WTC11 (cell line): Measurements from ENCODE around the gene HAUS6. TPM values are rescaled to one million over a fixed set of nuclear protein-coding genes. Genes with fewer than 3 reads are reported as not detected.

Experiments used
- ATAC-seq: fragments of 200-7000 bp; cut with Tn5 transposase; 2 replicates; pipeline ENCODE4 v1.10.0; 2021; ENCODE audit warnings: mild to moderate bottlenecking, moderate library complexity
- CTCF ChIA-PET: fragments of 300-600 bp; sonication (Branson Sonifier 250); formaldehyde crosslinking; loops from one replicate; lab custom pipeline; 2021; ENCODE audit warnings: antibody characterized with exemption; lab: Charles Lee
- POLR2A ChIA-PET: fragments of 350-600 bp; sonication (Branson Sonifier 250); formaldehyde crosslinking; loops from one replicate; lab custom pipeline; 2021; ENCODE audit warnings: antibody characterized with exemption; lab: Charles Lee
- DNase-seq: peaks from one replicate; pipeline ENCODE4 v3.0.0; 2021; ENCODE audit warnings: low spot score
- H3K27ac Mint-ChIP-seq: 2 replicates; pipeline ENCODE4 v1.8.0; 2021; ENCODE audit warnings: mixed read lengths
- H3K27me3 Mint-ChIP-seq: 2 replicates; pipeline ENCODE4 v1.8.0; 2021; ENCODE audit warnings: low read depth, mild to moderate bottlenecking, moderate library complexity, mixed read lengths
- H3K36me3 Mint-ChIP-seq: 2 replicates; pipeline ENCODE4 v1.8.0; 2021; ENCODE audit warnings: mixed read lengths
- H3K4me1 Mint-ChIP-seq: 2 replicates; pipeline ENCODE4 v1.8.0; 2022; ENCODE audit warnings: mixed read lengths
- H3K4me3 Mint-ChIP-seq: 2 replicates; pipeline ENCODE4 v1.8.0; 2021; ENCODE audit warnings: mild to moderate bottlenecking, moderate library complexity, mixed read lengths
- H3K9me3 Mint-ChIP-seq: 2 replicates; pipeline ENCODE4 v1.8.0; 2021; ENCODE audit warnings: mixed read lengths
- CREM ChIP-seq: sonication (generic); formaldehyde crosslinking; IDR thresholded peaks from 2 replicates; pipeline ENCODE4 v1.8.1; 2022; ENCODE audit warnings: mild to moderate bottlenecking, missing genetic modification reagents, moderate library complexity
- ELF4 ChIP-seq: sonication (generic); formaldehyde crosslinking; IDR thresholded peaks from 2 replicates; pipeline ENCODE4 v1.8.1; 2022; ENCODE audit warnings: low read depth, mild to moderate bottlenecking, moderate library complexity, missing genetic modification reagents
- EMX1 ChIP-seq: fragments of 250-450 bp; sonication (Bioruptor Pico); IDR thresholded peaks from 2 replicates; pipeline ENCODE4 v1.8.0; 2021; ENCODE audit warnings: mild to moderate bottlenecking
- ETV6 ChIP-seq: sonication (generic); formaldehyde crosslinking; IDR thresholded peaks from 2 replicates; pipeline ENCODE4 v1.8.1; 2022; ENCODE audit warnings: mild to moderate bottlenecking, missing genetic modification reagents
- FOXP1 ChIP-seq: sonication (generic); formaldehyde crosslinking; IDR thresholded peaks from 2 replicates; pipeline ENCODE4 v1.8.0; 2022; ENCODE audit warnings: missing genetic modification reagents, mild to moderate bottlenecking, moderate library complexity, borderline replicate concordance
- HMGA2 ChIP-seq: fragments of 250-450 bp; sonication (Bioruptor Pico); IDR thresholded peaks from 2 replicates; pipeline ENCODE4 v1.4.0; 2021; ENCODE audit warnings: mild to moderate bottlenecking, moderate library complexity
- MYBL2 ChIP-seq: sonication (generic); formaldehyde crosslinking; IDR thresholded peaks from 2 replicates; pipeline ENCODE4 v1.8.1; 2023; ENCODE audit warnings: mild to moderate bottlenecking, moderate library complexity, missing genetic modification reagents
- NR3C1 ChIP-seq: sonication (generic); formaldehyde crosslinking; conservative IDR thresholded peaks from 2 replicates; pipeline ENCODE4 v1.8.1; 2023; ENCODE audit warnings: low read depth, mild to moderate bottlenecking, missing genetic modification reagents
- RORB ChIP-seq: fragments of 250-450 bp; sonication (Bioruptor Pico); IDR thresholded peaks from 2 replicates; pipeline ENCODE4 v1.9.0; 2021; ENCODE audit warnings: mild to moderate bottlenecking
- ZNF232 ChIP-seq: sonication (generic); formaldehyde crosslinking; IDR thresholded peaks from 2 replicates; pipeline ENCODE4 v1.8.0; 2022; ENCODE audit warnings: mild to moderate bottlenecking, missing genetic modification reagents
- ZNF263 ChIP-seq: sonication (generic); formaldehyde crosslinking; IDR thresholded peaks from 2 replicates; pipeline ENCODE4 v1.8.1; 2022; ENCODE audit warnings: low read depth, mild to moderate bottlenecking, moderate library complexity, missing genetic modification reagents
- ZNF317 ChIP-seq: sonication (generic); formaldehyde crosslinking; IDR thresholded peaks from 2 replicates; pipeline ENCODE4 v1.8.1; 2023; ENCODE audit warnings: low read depth, mild to moderate bottlenecking, moderate library complexity, missing genetic modification reagents, borderline replicate concordance
- ZNF396 ChIP-seq: fragments of 250-450 bp; sonication (Bioruptor Pico); IDR thresholded peaks from 2 replicates; pipeline ENCODE4 v1.8.0; 2021; ENCODE audit warnings: mild to moderate bottlenecking, moderate library complexity, borderline replicate concordance
- total RNA-seq: library from RNA; stranded (reverse); gene quantifications from 3 replicates; pipeline ENCODE4 v1.2.3, GENCODE V29; 2021
- TF ChIP-seq, protein P1 (sequence below): sonication (generic); formaldehyde crosslinking; IDR thresholded peaks from 2 replicates; pipeline ENCODE4 v1.8.1; 2023; ENCODE audit warnings: mild to moderate bottlenecking, missing genetic modification reagents, moderate library complexity
- TF ChIP-seq, protein P2 (sequence below): fragments of 250-450 bp; sonication (Bioruptor Pico); IDR thresholded peaks from 2 replicates; pipeline ENCODE4 v2.1.2; 2022; ENCODE audit warnings: mild to moderate bottlenecking, moderate library complexity
- TF ChIP-seq, protein P3 (sequence below): sonication (generic); formaldehyde crosslinking; IDR thresholded peaks from 2 replicates; pipeline ENCODE4 v1.8.0; 2022; ENCODE audit warnings: mild to moderate bottlenecking, missing genetic modification reagents
- TF ChIP-seq, protein P4 (sequence below): fragments of 250-450 bp; sonication (Bioruptor Pico); IDR thresholded peaks from 2 replicates; pipeline ENCODE4 v1.9.0; 2021; ENCODE audit warnings: moderate library complexity, mild to moderate bottlenecking, inconsistent platforms, borderline replicate concordance
- TF ChIP-seq, protein P5 (sequence below): fragments of 250-450 bp; sonication (Bioruptor Pico); IDR thresholded peaks from 2 replicates; pipeline ENCODE4 v1.9.0; 2021; ENCODE audit warnings: mild to moderate bottlenecking
- TF ChIP-seq, protein P6 (sequence below): sonication (generic); formaldehyde crosslinking; IDR thresholded peaks from 2 replicates; pipeline ENCODE4 v1.8.0; 2022; ENCODE audit warnings: missing genetic modification reagents

Gene HAUS6
- total RNA-seq, 1 experiment from 2014 or later = 43.3 TPM

DNA sequence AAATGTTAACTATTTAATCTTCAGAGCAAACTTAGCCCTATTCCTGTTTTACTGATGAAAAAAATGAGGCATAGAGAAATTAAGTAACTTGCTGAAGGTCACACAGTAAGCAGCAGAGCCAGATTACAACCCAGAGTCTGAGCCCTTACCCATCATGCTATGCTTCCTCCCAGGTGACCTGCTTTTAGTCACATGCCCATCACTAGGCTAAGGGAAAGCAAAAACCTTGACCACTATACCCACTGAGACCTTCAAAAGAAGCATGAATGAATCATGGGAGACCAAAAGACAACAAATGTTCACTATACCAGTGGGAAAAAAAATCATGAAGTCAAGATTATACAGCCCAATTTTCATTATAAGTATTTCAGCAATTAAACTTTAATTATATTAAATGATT is 5.3 kb upstream of the HAUS6 start:
- ATAC-seq (no peak), DNase-seq (no peak)
- Mint-ChIP-seq H3K9me3 (no peaks in the 10 kb centered on the region), H3K27me3 (no peaks in the 10 kb centered on the region), H3K36me3 (no peaks in the 10 kb centered on the region), H3K27ac (no peak overlapping the region), H3K4me1 (peaks cover 7% of the 10 kb centered on the region), H3K4me3 (no peak overlapping the region)
- ChIA-PET CTCF (interaction anchor here (0.7 kb wide), 1 partner anchor 59 kb away, joined by 4 read pairs; the partner anchor contains the start of gene RRAGA), POLR2A (no interaction called here)
- TF ChIP-seq ELF4 (CRISPR knock-in tag) (no peak), ETV6 (no peak), HMGA2 (CRISPR knock-in tag) (no peak)
- TF ChIP-seq, protein P1, sequence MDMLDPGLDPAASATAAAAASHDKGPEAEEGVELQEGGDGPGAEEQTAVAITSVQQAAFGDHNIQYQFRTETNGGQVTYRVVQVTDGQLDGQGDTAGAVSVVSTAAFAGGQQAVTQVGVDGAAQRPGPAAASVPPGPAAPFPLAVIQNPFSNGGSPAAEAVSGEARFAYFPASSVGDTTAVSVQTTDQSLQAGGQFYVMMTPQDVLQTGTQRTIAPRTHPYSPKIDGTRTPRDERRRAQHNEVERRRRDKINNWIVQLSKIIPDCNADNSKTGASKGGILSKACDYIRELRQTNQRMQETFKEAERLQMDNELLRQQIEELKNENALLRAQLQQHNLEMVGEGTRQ = peak; percentile 80
- TF ChIP-seq, protein P2, sequence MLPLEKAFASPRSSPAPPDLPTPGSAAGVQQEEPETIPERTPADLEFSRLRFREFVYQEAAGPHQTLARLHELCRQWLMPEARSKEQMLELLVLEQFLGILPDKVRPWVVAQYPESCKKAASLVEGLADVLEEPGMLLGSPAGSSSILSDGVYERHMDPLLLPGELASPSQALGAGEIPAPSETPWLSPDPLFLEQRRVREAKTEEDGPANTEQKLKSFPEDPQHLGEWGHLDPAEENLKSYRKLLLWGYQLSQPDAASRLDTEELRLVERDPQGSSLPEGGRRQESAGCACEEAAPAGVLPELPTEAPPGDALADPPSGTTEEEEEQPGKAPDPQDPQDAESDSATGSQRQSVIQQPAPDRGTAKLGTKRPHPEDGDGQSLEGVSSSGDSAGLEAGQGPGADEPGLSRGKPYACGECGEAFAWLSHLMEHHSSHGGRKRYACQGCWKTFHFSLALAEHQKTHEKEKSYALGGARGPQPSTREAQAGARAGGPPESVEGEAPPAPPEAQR (CRISPR knock-in tag) = no peak
- TF ChIP-seq, protein P3, sequence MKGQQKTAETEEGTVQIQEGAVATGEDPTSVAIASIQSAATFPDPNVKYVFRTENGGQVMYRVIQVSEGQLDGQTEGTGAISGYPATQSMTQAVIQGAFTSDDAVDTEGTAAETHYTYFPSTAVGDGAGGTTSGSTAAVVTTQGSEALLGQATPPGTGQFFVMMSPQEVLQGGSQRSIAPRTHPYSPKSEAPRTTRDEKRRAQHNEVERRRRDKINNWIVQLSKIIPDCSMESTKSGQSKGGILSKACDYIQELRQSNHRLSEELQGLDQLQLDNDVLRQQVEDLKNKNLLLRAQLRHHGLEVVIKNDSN (CRISPR knock-in tag) = peak; percentile 72

DNA sequence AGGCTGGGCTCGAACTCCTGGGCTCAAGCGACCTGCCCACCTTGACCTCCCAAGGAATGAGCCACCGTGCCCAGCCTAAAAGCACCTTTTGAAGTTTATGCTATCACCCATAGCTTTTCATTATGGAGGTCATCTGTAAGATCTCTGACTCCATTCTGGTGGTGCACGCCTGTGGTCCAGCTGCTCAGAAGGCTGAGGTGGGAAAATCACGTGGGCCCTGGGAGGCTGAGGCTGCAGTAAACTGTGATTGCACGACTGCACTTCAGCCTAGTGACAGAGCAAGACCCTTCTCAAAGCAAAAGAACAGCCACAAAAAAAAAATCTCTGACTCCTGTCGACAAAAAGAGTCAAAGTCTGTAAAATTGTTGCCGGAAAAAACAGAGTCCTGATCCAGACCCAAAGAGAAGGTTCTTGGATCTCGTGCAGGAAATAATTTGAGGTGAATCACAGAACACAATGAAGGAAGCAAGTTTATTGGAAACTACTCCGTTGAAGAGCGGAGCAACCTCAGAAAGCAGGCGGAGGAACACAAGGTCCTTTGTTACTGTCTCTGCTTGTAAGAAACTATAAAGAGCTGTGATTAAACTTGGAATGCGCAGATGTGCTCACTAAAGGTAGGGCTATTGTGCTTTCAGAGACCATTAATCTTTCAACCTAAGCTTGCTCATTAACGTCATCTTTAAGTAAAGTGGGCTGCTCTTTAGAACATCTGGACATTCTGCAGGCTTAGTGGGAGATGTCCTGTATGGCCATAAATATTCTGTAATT is 2.0 kb upstream of the HAUS6 start:
- Mint-ChIP-seq H3K27me3 (no peaks in the 10 kb centered on the region), H3K36me3 (peaks cover 9% of the 10 kb centered on the region), H3K27ac (no peak overlapping the region; the same call in 1 of the 2 replicates), H3K4me1 (peaks cover 19% of the 10 kb centered on the region), H3K4me3 (no peak overlapping the region), H3K9me3 (no peaks in the 10 kb centered on the region)
- POLR2A ChIA-PET = interaction anchor here (1.0 kb wide), 1 partner anchor 11 kb away, joined by 3 read pairs; no protein-coding TSS in a partner anchor
- CTCF ChIA-PET = interaction anchor here (1.0 to 1.1 kb wide), 2 partner anchors 55 to 56 kb away, joined by 3 to 4 read pairs; partner anchors contain the start of gene RRAGA
- TF ChIP-seq, protein P4, sequence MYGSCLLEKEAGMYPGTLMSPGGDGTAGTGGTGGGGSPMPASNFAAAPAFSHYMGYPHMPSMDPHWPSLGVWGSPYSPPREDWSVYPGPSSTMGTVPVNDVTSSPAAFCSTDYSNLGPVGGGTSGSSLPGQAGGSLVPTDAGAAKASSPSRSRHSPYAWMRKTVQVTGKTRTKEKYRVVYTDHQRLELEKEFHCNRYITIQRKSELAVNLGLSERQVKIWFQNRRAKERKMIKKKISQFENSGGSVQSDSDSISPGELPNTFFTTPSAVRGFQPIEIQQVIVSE (CRISPR knock-in tag) = no peak
- no peak for TF ChIP-seq ZNF263 (CRISPR knock-in tag)
- no peak for TF ChIP-seq ZNF396 (CRISPR knock-in tag)
- no peak for DNase-seq
- ATAC-seq = no peak

DNA sequence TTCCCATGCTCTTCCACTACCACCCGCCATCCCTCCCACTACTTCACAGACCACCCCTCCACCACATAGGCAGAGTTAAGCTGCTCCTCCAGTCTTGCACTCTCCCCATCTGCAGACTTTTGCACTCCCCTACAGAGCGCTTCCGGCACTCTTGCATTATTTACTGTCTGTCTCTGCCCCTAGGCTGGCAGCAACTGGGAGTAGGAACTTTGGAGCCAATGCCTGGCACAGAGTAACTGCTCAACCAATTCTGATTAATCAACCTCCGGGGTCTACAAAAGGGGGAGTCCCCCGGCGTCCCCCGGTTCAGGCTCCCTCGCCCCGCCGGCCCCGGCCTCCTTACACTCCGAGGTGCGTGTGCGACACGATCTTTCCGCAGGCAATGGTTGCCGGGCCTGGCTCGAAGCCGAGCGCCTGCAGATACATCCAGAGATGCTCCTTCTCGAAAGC is 498 bp downstream of the HAUS6 start:
- ChIA-PET CTCF (interaction anchor here (1.9 to 2.2 kb wide), 2 partner anchors 72 to 363 kb away, joined by 8 read pairs; no protein-coding TSS in a partner anchor), POLR2A (no interaction called here)
- DNase-seq = no peak
- peaks cover 14% of the 10 kb centered on the region for H3K36me3 Mint-ChIP-seq
- peak overlapping the region; percentile 96 for H3K4me3 Mint-ChIP-seq
- peak overlapping the region; percentile 95 for H3K27ac Mint-ChIP-seq
- peaks cover 14% of the 10 kb centered on the region for H3K4me1 Mint-ChIP-seq
- H3K27me3 Mint-ChIP-seq = no peaks in the 10 kb centered on the region
- peak; percentile 15 for ATAC-seq
- H3K9me3 Mint-ChIP-seq = no peaks in the 10 kb centered on the region
- TF ChIP-seq NR3C1 (CRISPR knock-in tag) (no peak), FOXP1 (CRISPR knock-in tag) (no peak), ZNF232 (CRISPR knock-in tag) (0 out of 2 replicates have a peak, but pooled peaks have one; percentile 8), CREM (no peak), RORB (CRISPR knock-in tag) (no peak), MYBL2 (CRISPR knock-in tag) (no peak), EMX1 (no peak), ZNF317 (CRISPR knock-in tag) (no peak)
- TF ChIP-seq, protein P3 (CRISPR knock-in tag) = no peak; the same call in 1 of the 2 replicates
- TF ChIP-seq, protein P5, sequence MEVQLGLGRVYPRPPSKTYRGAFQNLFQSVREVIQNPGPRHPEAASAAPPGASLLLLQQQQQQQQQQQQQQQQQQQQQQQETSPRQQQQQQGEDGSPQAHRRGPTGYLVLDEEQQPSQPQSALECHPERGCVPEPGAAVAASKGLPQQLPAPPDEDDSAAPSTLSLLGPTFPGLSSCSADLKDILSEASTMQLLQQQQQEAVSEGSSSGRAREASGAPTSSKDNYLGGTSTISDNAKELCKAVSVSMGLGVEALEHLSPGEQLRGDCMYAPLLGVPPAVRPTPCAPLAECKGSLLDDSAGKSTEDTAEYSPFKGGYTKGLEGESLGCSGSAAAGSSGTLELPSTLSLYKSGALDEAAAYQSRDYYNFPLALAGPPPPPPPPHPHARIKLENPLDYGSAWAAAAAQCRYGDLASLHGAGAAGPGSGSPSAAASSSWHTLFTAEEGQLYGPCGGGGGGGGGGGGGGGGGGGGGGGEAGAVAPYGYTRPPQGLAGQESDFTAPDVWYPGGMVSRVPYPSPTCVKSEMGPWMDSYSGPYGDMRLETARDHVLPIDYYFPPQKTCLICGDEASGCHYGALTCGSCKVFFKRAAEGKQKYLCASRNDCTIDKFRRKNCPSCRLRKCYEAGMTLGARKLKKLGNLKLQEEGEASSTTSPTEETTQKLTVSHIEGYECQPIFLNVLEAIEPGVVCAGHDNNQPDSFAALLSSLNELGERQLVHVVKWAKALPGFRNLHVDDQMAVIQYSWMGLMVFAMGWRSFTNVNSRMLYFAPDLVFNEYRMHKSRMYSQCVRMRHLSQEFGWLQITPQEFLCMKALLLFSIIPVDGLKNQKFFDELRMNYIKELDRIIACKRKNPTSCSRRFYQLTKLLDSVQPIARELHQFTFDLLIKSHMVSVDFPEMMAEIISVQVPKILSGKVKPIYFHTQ = no peak
- TF ChIP-seq, protein P6, sequence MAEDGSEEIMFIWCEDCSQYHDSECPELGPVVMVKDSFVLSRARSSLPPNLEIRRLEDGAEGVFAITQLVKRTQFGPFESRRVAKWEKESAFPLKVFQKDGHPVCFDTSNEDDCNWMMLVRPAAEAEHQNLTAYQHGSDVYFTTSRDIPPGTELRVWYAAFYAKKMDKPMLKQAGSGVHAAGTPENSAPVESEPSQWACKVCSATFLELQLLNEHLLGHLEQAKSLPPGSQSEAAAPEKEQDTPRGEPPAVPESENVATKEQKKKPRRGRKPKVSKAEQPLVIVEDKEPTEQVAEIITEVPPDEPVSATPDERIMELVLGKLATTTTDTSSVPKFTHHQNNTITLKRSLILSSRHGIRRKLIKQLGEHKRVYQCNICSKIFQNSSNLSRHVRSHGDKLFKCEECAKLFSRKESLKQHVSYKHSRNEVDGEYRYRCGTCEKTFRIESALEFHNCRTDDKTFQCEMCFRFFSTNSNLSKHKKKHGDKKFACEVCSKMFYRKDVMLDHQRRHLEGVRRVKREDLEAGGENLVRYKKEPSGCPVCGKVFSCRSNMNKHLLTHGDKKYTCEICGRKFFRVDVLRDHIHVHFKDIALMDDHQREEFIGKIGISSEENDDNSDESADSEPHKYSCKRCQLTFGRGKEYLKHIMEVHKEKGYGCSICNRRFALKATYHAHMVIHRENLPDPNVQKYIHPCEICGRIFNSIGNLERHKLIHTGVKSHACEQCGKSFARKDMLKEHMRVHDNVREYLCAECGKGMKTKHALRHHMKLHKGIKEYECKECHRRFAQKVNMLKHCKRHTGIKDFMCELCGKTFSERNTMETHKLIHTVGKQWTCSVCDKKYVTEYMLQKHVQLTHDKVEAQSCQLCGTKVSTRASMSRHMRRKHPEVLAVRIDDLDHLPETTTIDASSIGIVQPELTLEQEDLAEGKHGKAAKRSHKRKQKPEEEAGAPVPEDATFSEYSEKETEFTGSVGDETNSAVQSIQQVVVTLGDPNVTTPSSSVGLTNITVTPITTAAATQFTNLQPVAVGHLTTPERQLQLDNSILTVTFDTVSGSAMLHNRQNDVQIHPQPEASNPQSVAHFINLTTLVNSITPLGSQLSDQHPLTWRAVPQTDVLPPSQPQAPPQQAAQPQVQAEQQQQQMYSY (CRISPR knock-in tag) = no peak
